22Rv1 (cell line): ENCODE data around the gene OR10H2.

Experiments used
- CTCF ChIP-seq: fragments of 450-650 bp; IDR thresholded peaks from 2 replicates; pipeline ENCODE4 v1.5.1; 2017; ENCODE audit warnings: mild to moderate bottlenecking
- ZFX ChIP-seq: fragments of 450-650 bp; IDR thresholded peaks from 2 replicates; pipeline ENCODE4 v1.6.1; 2017; ENCODE audit warnings: antibody characterized with exemption, borderline replicate concordance

GRCh38 chr19:15696654-15697194 is 31.1 kb upstream of the OR10H2 start:
- TF ChIP-seq CTCF (no peak), ZFX (no peak)
